GM12891 (cell line): Measurements from ENCODE around the gene PTPRN2.

ENCODE experiments used
- PAX5 ChIP-seq: IDR thresholded peaks from 2 replicates; pipeline ENCODE4 v1.6.1; 2011; ENCODE audit warnings: low read length, moderate library complexity, mild to moderate bottlenecking; ENCODE audit not compliant: insufficient read depth, severe bottlenecking
- POLR2A ChIP-seq: IDR thresholded peaks from 2 replicates; pipeline ENCODE4 v1.6.1; 2011; ENCODE audit warnings: low read depth, low read length, control low read depth
- POLR2AphosphoS5 ChIP-seq: IDR thresholded peaks from 2 replicates; pipeline ENCODE4 v1.6.1; 2011; ENCODE audit warnings: low read depth, low read length, control low read depth
- POU2F2 ChIP-seq: IDR thresholded peaks from 2 replicates; pipeline ENCODE4 v1.6.1; 2011; ENCODE audit warnings: low read depth, mild to moderate bottlenecking, control low read depth, low read length, moderate library complexity
- SPI1 ChIP-seq: IDR thresholded peaks from 2 replicates; pipeline ENCODE4 v1.6.1; 2011; ENCODE audit warnings: low read depth, low read length, control low read depth
- TAF1 ChIP-seq: IDR thresholded peaks from 2 replicates; pipeline ENCODE4 v1.6.1; 2011; ENCODE audit warnings: low read depth, low read length, control low read depth

- TF ChIP-seq POLR2AphosphoS5 (no peak), POLR2A (no peak), TAF1 (no peak), POU2F2 (no peak), SPI1 (no peak), PAX5 (no peak)
Measured at GRCh38 chr7:158000160-158000559, 587.5 kb downstream of the PTPRN2 start.
